MV-4-11 (cell line): Measurements from ENCODE around the gene ATP5PF.
"Not testable (repeated sequence)": the region's sequence is repeated elsewhere in the genome, so short reads cannot be mapped to it uniquely, and the experiment has no call there.

Source experiments
- DNase-seq: peaks from one replicate; lab custom pipeline; 2025; lab: John Stamatoyannopoulos, UW

Gene ATP5PF

GRCh38 chr21:25722631-25723030 is 12.1 kb downstream of the ATP5PF start:
- DNase-seq = peak; percentile 78

DNA sequence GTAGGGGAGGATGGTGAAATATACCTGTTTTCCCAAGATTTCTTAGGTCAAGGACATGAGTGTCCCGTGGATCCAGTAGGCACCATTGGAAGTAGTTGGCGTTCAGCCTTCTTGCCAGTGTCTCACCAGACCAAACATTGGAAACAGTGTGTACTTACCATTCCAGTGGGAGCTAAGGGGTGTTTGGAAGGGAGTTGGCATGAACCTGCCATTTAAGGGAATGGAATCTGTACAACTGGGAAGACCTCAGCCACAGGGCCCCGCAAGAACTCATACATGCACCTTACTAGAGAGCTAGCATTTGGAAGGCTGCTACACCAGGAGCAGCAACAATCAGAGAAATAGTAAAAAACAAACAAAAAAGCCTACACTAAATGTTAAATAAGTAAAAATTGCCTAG is 12.7 kb downstream of the ATP5PF start:
- DNase-seq = no peak

GRCh38 chr21:25717491-25718147 is 17.1 kb downstream of the ATP5PF start:
- DNase-seq = no peak

GRCh38 chr21:25714066-25714465 is 20.6 kb downstream of the ATP5PF start:
- DNase-seq = not testable (repeated sequence)

DNA sequence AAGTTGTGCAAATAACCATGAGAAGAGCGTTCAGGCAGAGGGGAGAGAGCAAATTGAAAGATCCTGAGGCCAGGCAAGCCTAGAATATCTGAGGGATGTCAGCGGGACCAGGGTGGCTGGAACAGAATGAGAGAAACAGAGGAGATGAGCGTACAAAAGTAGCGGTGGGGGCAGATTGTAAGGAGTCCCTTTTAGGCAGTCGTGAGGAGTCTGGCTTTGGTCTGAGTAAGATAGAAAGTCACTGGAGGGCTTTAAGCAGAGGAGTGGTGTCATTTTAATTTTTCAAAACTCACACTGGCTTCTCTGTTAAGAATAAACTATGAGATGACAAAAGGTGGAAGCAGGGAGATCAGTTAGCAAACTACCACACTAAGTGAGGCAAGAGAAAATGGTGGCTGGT is 24.2 kb downstream of the ATP5PF start:
- no peak for DNase-seq

DNA sequence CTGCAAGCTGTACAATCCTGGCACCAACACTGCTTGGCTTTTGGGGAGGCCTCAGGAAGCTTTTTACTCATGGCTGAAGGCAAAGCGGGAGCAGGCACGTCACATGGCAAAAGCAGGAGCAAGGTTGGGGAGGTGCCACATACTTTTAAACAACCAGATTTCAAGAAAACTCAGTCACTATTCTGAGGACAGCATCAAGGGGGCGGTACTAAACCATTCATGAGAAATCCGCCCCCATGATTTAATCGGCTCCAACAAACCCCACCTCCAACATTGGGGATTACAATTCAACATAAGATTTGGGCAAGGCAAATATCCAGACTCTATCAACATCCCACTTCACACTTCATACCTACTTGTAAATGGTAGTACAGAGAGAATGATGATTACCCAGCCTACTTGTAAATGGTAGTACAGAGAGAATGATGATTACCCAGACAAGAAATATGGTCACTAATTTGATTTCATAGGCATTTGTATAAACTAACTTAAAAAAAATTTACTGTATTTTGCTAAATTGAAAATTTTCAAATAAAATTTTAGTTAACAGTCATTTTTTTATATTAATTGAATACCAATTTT is 24.9 kb downstream of the ATP5PF start:
- no peak for DNase-seq

GRCh38 chr21:25708467-25709065 is 26.1 kb downstream of the ATP5PF start:
- DNase-seq = peak; percentile 31

DNA sequence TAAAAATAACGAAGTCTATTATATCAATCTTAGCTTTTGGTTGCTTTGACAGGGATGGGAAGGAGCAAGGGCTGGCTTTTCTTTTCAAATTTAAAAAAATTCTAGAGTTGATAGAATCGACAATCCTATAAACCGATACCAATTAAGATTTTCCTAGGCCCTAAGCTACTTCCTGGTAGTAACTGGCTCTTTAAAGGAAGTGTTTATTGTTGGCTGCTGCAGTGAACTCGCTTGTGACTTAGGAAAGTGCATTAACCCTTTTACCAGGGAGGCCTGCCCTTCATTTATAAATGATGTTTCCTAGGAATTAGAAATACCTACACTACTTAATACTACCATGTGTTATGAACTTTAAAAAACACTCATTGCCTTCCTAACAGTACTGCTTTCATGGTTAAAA is 33.2 kb downstream of the ATP5PF start:
- peak; percentile 42 for DNase-seq

GRCh38 chr21:25700741-25701140 is 34.0 kb downstream of the ATP5PF start:
- no peak for DNase-seq

- DNase-seq = not testable (repeated sequence)
Measured at GRCh38 chr21:25695461-25695860, 39.2 kb downstream of the ATP5PF start.

DNA sequence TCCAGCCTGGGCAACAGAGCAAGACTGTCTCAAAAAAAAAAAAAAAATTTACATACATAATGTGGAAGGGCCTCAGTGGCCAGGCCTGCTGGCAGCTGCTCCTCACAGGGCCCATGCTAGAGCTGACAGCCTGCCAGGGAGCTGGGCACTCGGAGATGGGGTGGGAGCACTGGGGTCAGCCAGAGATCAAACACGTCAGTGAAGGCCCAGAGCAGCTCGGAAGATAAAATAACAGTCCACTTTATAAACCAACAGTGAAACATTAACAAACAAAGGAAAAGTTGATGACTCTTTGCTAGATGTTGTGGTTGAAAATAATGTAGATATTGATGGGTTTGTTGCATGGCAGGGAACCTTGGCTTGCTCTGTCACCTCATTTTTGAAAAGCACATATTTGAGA is 42.7 kb downstream of the ATP5PF start:
- DNase-seq = no peak

GRCh38 chr21:25689226-25689625 is 45.5 kb downstream of the ATP5PF start:
- DNase-seq = no peak

- DNase-seq = no peak
Measured at GRCh38 chr21:25688275-25689155, 46.2 kb downstream of the ATP5PF start.

GRCh38 chr21:25687787-25688186 is 46.9 kb downstream of the ATP5PF start:
- no peak for DNase-seq

DNA sequence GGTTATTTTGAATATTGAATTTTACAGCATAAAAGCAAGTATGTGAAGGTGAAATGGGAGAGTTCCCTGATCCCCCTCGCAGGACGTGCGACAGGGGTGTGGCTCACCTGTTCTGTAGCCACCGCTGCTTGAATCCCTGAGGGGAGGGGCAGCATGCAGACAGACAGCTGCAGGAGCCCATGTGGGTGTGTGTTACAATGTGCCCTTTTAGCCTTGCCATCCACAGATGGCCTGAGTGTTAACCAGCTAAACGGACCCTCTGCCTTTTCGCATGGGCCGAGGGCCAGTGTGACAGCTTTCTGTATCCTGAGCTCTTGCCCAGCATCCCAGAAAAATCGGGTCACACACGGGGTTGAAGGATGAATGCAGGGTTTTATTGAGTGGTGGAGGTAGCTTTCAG is 52.3 kb downstream of the ATP5PF start:
- DNase-seq = no peak

- DNase-seq = no peak
Measured at GRCh38 chr21:25676451-25676850, 58.3 kb downstream of the ATP5PF start.
